Measurements from ENCODE around the gene KLHL29. TPM values are rescaled to one million over a fixed set of nuclear protein-coding genes. Genes with fewer than 3 reads are reported as not detected.

The KLHL29 gene
- total and polyA plus RNA-seq, 2 experiments from 2014 or later, result 1.9 to 6.4 TPM

GRCh38 chr2:23536326-23536725 is 151.3 kb downstream of the KLHL29 start:
- no peak overlapping the region for H3K27ac ChIP-seq
- no peak overlapping the region for H3K4me3 ChIP-seq
- peaks cover 2% of the 10 kb centered on the region; the same call in 1 of the 2 replicates for H3K4me1 ChIP-seq (ENCODE audit: insufficient read depth)
- 89 to 90% methylated on average over 13 of the region's 13 CpGs for WGBS, 2 experiments (ENCODE audit: low coverage in 1 of 2, low lambda C conversion rate in 2 of 2, missing lambda C conversion rate in 2 of 2)
- no peak overlapping the region for H3K4me2 ChIP-seq (ENCODE audit: unreplicated experiment)
- H3K36me3 ChIP-seq (ENCODE audit: low read depth), result no peaks in the 10 kb centered on the region
- H3K9me3 ChIP-seq (ENCODE audit: low read depth), result no peaks in the 10 kb centered on the region
- no peaks in the 10 kb centered on the region for H3K27me3 ChIP-seq (replicated peaks; ENCODE audit: insufficient read depth)
- in situ Hi-C loops (cut with MboI), result no loop called here
- no peak overlapping the region for H3K9ac ChIP-seq
- TF ChIP-seq EZH2 (IDR thresholded peaks at IDR 0.05; ENCODE audit: insufficient read depth, poor library complexity, severe bottlenecking) (no peak), EZH2phosphoT487 (IDR thresholded peaks at IDR 0.05; ENCODE audit: insufficient read depth, low read depth) (no peak)
- H3K79me2 ChIP-seq (ENCODE audit: insufficient read depth), result no peaks in the 10 kb centered on the region
- H3K9me2 ChIP-seq (ENCODE audit: insufficient read depth), result no peaks in the 10 kb centered on the region
- no peaks in the 10 kb centered on the region for H4K20me1 ChIP-seq (ENCODE audit: insufficient read depth)
- no peak overlapping the region for H2AFZ ChIP-seq
- DNase-seq, result no peak
- H3F3A ChIP-seq (ENCODE audit: insufficient read depth), result no peaks in the 10 kb centered on the region

GRCh38 chr2:23537991-23538390 is 153.0 kb downstream of the KLHL29 start:
- no peaks in the 10 kb centered on the region for H3K79me2 ChIP-seq (ENCODE audit: insufficient read depth)
- H3K4me2 ChIP-seq (ENCODE audit: unreplicated experiment), result no peak overlapping the region
- in situ Hi-C loops (cut with MboI), result no loop called here
- peaks cover 15% of the 10 kb centered on the region for H3K4me1 ChIP-seq (ENCODE audit: insufficient read depth)
- peak; percentile 31 for DNase-seq
- H3K9me3 ChIP-seq (ENCODE audit: low read depth), result no peaks in the 10 kb centered on the region
- TF ChIP-seq EZH2phosphoT487 (IDR thresholded peaks at IDR 0.05; ENCODE audit: insufficient read depth, low read depth) (no peak), EZH2 (IDR thresholded peaks at IDR 0.05; ENCODE audit: insufficient read depth, poor library complexity, severe bottlenecking) (no peak)
- H3K27me3 ChIP-seq (replicated peaks; ENCODE audit: insufficient read depth), result no peaks in the 10 kb centered on the region
- 92 to 96% methylated on average over 5 of the region's 5 CpGs for WGBS, 2 experiments (ENCODE audit: low coverage in 1 of 2, low lambda C conversion rate in 2 of 2, missing lambda C conversion rate in 2 of 2)
- H3K4me3 ChIP-seq, result no peak overlapping the region
- H3K9ac ChIP-seq, result no peak overlapping the region
- no peaks in the 10 kb centered on the region for H4K20me1 ChIP-seq (ENCODE audit: insufficient read depth)
- H3K9me2 ChIP-seq (ENCODE audit: insufficient read depth), result no peaks in the 10 kb centered on the region
- H2AFZ ChIP-seq, result no peak overlapping the region
- H3F3A ChIP-seq (ENCODE audit: insufficient read depth), result no peaks in the 10 kb centered on the region
- H3K27ac ChIP-seq, result no peak overlapping the region
- H3K36me3 ChIP-seq (ENCODE audit: low read depth), result no peaks in the 10 kb centered on the region

- Histone ChIP-seq H3K9ac (no peak overlapping the region), H3K27me3 (replicated peaks; ENCODE audit: insufficient read depth) (no peaks in the 10 kb centered on the region), H3K9me2 (ENCODE audit: insufficient read depth) (no peaks in the 10 kb centered on the region), H3K4me2 (ENCODE audit: unreplicated experiment) (no peak overlapping the region), H2AFZ (no peak overlapping the region), H4K20me1 (ENCODE audit: insufficient read depth) (no peaks in the 10 kb centered on the region), H3K4me3 (no peak overlapping the region), H3K9me3 (ENCODE audit: low read depth) (no peaks in the 10 kb centered on the region), H3K79me2 (ENCODE audit: insufficient read depth) (no peaks in the 10 kb centered on the region), H3K4me1 (ENCODE audit: insufficient read depth) (peaks cover 15% of the 10 kb centered on the region), H3K27ac (no peak overlapping the region), H3K36me3 (ENCODE audit: low read depth) (no peaks in the 10 kb centered on the region), H3F3A (ENCODE audit: insufficient read depth) (no peaks in the 10 kb centered on the region)
- in situ Hi-C loops (cut with MboI), result no loop called here
- TF ChIP-seq EZH2 (IDR thresholded peaks at IDR 0.05; ENCODE audit: insufficient read depth, poor library complexity, severe bottlenecking) (no peak), EZH2phosphoT487 (IDR thresholded peaks at IDR 0.05; ENCODE audit: insufficient read depth, low read depth) (no peak)
- WGBS, 2 experiments (ENCODE audit: low coverage in 1 of 2, low lambda C conversion rate in 2 of 2, missing lambda C conversion rate in 2 of 2), result 96 to 100% methylated on average over 2 of the region's 2 CpGs
- no peak for DNase-seq
Measured at GRCh38 chr2:23538566-23538965, 153.6 kb downstream of the KLHL29 start.

GRCh38 chr2:23540804-23541360 is 155.9 kb downstream of the KLHL29 start:
- Histone ChIP-seq H3K27ac (no peak overlapping the region), H3F3A (ENCODE audit: insufficient read depth) (no peaks in the 10 kb centered on the region), H3K27me3 (replicated peaks; ENCODE audit: insufficient read depth) (no peaks in the 10 kb centered on the region), H3K4me1 (ENCODE audit: insufficient read depth) (peaks cover 23% of the 10 kb centered on the region), H4K20me1 (ENCODE audit: insufficient read depth) (no peaks in the 10 kb centered on the region), H3K4me2 (ENCODE audit: unreplicated experiment) (no peak overlapping the region), H3K4me3 (no peak overlapping the region), H3K9me2 (ENCODE audit: insufficient read depth) (no peaks in the 10 kb centered on the region), H3K9ac (no peak overlapping the region), H3K36me3 (ENCODE audit: low read depth) (no peaks in the 10 kb centered on the region), H2AFZ (no peak overlapping the region), H3K9me3 (ENCODE audit: low read depth) (no peaks in the 10 kb centered on the region), H3K79me2 (ENCODE audit: insufficient read depth) (no peaks in the 10 kb centered on the region)
- in situ Hi-C loops (cut with MboI), result no loop called here
- WGBS, 2 experiments (ENCODE audit: low coverage in 1 of 2, low lambda C conversion rate in 2 of 2, missing lambda C conversion rate in 2 of 2), result 92 to 94% methylated on average over 7 to 8 of the region's 8 CpGs
- TF ChIP-seq EZH2 (IDR thresholded peaks at IDR 0.05; ENCODE audit: insufficient read depth, poor library complexity, severe bottlenecking) (no peak), EZH2phosphoT487 (IDR thresholded peaks at IDR 0.05; ENCODE audit: insufficient read depth, low read depth) (no peak)
- DNase-seq, result no peak

Data from GM23248 (cell line).